GM21825 (cell line): Measurements from ENCODE around the gene SPG7.

ENCODE experiments used
- ATAC-seq: cut with Tn5 transposase; IDR thresholded peaks from one replicate; pipeline ENCODE4 v1.9.1; 2021; ENCODE audit warnings: mild to moderate bottlenecking, moderate library complexity; ENCODE audit not compliant: unreplicated experiment

The SPG7 gene

GRCh38 chr16:89484923-89485679 is 23.1 kb upstream of the SPG7 start:
- ATAC-seq = peak; percentile 33

GRCh38 chr16:89485701-89486246 is 22.4 kb upstream of the SPG7 start:
- ATAC-seq = no peak

GRCh38 chr16:89489040-89489897 is 18.9 kb upstream of the SPG7 start:
- peak; percentile 19 for ATAC-seq

- no peak for ATAC-seq
Observed at GRCh38 chr16:89489898-89490438, 18.2 kb upstream of the SPG7 start.

GRCh38 chr16:89490439-89491237 is 17.6 kb upstream of the SPG7 start, which contains the start of gene ANKRD11:
Gene ANKRD11, minus strand, starts transcription at chr16:89490561. Its CDS starts 173,542 bp downstream, at chr16:89317019.
- peak; percentile 84 for ATAC-seq

- no peak for ATAC-seq
Observed at GRCh38 chr16:89491238-89491869, 16.8 kb upstream of the SPG7 start.

GRCh38 chr16:89491974-89492687 is 16.1 kb upstream of the SPG7 start:
- no peak for ATAC-seq

GRCh38 chr16:89493776-89494175 is 14.4 kb upstream of the SPG7 start:
- ATAC-seq = no peak

GRCh38 chr16:89495121-89495520 is 13.1 kb upstream of the SPG7 start:
- no peak for ATAC-seq

GRCh38 chr16:89498839-89499238 is 9.4 kb upstream of the SPG7 start:
- no peak for ATAC-seq

- no peak for ATAC-seq
Observed at GRCh38 chr16:89499767-89500166, 8.4 kb upstream of the SPG7 start.

GRCh38 chr16:89502081-89502843 is 5.9 kb upstream of the SPG7 start:
- ATAC-seq = no peak

- ATAC-seq = no peak
Observed at GRCh38 chr16:89504091-89504490, 4.1 kb upstream of the SPG7 start.

GRCh38 chr16:89505204-89506112 is 2.7 kb upstream of the SPG7 start:
- ATAC-seq = peak; percentile 39

- no peak for ATAC-seq
Observed at GRCh38 chr16:89506113-89506504, 2.1 kb upstream of the SPG7 start.

- ATAC-seq = no peak
Observed at GRCh38 chr16:89506791-89507191, 1.4 kb upstream of the SPG7 start.

- ATAC-seq = no peak
Observed at GRCh38 chr16:89507214-89507833, 879 bp upstream of the SPG7 start.
